HG03025 (cell line): ENCODE measurements around the gene CEBPZ.

Experiments
- ATAC-seq: cut with Tn5 transposase; IDR thresholded peaks from one replicate; pipeline ENCODE4 v1.9.1; 2021; ENCODE audit warnings: mild to moderate bottlenecking, moderate library complexity; ENCODE audit not compliant: unreplicated experiment, low FRiP score

Gene CEBPZ, protein sequence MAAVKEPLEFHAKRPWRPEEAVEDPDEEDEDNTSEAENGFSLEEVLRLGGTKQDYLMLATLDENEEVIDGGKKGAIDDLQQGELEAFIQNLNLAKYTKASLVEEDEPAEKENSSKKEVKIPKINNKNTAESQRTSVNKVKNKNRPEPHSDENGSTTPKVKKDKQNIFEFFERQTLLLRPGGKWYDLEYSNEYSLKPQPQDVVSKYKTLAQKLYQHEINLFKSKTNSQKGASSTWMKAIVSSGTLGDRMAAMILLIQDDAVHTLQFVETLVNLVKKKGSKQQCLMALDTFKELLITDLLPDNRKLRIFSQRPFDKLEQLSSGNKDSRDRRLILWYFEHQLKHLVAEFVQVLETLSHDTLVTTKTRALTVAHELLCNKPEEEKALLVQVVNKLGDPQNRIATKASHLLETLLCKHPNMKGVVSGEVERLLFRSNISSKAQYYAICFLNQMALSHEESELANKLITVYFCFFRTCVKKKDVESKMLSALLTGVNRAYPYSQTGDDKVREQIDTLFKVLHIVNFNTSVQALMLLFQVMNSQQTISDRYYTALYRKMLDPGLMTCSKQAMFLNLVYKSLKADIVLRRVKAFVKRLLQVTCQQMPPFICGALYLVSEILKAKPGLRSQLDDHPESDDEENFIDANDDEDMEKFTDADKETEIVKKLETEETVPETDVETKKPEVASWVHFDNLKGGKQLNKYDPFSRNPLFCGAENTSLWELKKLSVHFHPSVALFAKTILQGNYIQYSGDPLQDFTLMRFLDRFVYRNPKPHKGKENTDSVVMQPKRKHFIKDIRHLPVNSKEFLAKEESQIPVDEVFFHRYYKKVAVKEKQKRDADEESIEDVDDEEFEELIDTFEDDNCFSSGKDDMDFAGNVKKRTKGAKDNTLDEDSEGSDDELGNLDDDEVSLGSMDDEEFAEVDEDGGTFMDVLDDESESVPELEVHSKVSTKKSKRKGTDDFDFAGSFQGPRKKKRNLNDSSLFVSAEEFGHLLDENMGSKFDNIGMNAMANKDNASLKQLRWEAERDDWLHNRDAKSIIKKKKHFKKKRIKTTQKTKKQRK

GRCh38 chr2:37231241-37232130, at the start of gene CEBPZ, which contains the start of gene NDUFAF7:
Gene CEBPZ (minus strand): TSS chr2:37231596. CDS start chr2:37231567, 29 bp downstream.
Gene NDUFAF7 (plus strand): TSS chr2:37231658. CDS start chr2:37231706, 48 bp downstream.
- ATAC-seq, result peak; percentile 94

DNA sequence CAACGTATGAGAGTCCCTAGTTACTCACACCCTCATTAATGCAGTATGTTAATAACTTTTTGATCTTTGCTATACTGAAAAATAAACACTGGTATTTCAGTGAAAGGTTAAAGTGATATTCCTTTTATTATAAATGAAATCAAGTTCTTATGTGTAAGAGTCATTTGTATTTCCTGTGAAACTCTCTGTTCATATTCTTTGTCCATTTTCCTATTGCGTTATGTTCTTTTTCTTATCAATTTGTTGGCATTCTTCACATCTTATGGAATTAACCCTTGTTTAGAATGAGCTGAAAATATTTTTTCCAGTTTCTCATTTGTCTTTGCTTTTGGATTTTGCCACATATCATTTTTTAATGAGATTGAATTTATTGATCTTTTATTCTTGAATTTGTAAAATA, 44.9 kb upstream of the CEBPZ start:
- ATAC-seq, result no peak

- no peak for ATAC-seq
Observed at GRCh38 chr2:37274359-37274965, 43.1 kb upstream of the CEBPZ start.

- no peak for ATAC-seq
Observed at GRCh38 chr2:37271376-37272067, 40.1 kb upstream of the CEBPZ start.

DNA sequence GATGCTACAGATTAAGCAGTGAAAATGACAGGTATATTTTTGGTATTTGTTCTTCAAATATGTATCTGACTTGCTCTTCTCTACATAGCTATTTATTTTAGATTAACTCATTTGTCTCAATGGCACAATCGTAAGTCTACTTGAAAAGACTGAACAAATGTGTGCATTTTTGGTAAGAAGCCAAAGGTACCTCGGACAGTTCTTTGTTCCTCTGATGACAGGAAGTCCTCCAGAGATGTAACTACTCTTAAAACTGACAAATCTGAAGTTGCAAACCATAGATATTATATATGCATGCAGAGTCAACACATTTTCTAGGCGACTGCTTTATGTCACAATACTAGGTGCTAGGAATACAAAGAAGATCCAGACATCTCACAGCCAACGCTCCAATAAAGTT, 36.7 kb upstream of the CEBPZ start:
- ATAC-seq, result no peak

DNA sequence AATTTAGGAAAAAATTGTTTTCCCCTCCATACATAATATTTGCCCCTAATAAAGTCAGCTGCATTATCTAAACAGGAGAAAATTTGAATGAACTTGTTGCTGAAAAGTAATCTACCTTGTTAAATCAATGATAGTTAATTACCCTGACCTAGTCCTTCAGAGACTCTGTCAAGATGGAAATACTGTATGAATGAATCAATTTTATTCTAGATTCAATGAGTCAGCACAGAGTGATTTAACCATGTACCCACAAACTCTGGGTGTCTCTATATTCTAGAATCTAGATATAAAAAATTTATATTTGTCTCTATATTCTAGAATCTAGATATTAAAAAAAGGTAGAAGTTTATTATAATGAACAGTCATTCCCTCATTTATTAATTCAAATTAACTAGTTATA, 36.3 kb upstream of the CEBPZ start:
- ATAC-seq, result no peak

DNA sequence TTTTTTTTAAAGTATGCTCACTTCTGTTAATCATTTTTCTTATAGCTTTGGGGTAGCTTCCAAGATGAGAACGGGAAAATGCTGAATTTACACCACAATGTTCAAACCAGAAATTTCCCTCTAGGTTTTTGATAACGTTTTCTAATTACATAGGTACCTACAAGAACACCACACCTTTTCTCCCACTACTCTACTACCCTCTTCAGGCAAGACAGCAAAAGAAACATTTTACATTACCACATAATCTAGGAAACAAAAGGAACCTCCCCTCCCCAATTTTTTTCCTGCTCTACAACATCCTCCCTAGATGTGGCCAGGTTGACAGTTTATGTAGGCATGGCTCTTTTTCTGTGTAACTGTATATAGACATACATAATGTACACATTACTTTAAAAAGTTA, 32.4 kb upstream of the CEBPZ start:
- no peak for ATAC-seq

DNA sequence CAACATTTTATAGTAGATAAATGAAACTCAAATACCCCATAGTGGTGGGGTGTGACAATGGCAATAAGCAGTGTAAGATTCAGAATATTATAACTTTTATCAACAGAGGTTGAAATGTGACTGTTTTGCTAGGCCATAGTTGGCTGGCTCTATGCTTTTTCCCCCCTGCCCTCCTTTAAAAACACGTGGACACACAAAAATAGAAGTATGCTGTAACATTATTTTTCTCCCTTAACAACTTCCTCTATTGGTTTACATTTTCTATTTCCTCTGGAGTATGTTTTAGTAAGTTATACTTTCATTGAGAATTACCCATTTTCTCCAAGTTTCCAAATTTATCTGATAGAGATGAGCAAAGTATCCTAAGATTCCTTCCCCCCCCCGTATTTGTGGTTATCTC, 31.1 kb upstream of the CEBPZ start:
- ATAC-seq, result no peak

- ATAC-seq, result no peak
Observed at GRCh38 chr2:37250869-37251740, 19.7 kb upstream of the CEBPZ start.

DNA sequence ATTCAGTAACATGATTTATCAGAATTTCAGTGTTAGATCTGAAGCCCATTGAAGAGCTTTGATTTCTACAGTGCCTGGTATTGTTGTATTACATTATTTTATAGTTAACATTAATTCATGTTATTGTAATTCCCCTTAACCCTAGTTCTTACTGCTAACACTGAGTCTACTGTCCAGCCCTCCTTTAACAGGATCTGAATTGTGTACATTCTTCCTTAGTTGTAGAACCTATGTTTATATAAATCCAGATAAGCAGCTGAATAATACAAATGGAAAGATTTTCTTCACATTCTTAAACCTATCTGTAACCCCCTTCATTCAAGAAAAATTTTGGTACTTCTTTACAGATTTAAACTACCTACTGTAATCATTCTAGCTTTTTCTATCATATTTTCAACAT, 14.8 kb upstream of the CEBPZ start:
- ATAC-seq, result no peak

DNA sequence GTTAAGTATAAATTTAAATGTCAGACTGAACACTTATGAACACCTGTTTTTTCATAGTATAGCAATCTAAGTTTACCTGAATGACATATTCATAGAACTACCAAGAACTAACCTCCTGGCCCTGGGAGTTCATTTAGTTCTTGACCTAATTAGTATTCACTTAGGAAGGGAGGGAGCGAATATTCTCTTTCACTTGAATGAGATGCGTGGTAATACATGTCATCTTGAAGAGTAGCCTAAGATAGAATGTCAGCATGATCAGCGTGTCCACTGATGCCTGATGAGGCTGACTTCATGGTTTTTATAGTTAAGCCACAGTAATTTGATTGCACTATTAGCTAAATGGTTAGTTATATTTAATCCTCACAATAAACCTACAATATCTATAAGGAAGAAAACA, 13.4 kb upstream of the CEBPZ start:
- ATAC-seq, result no peak

- ATAC-seq, result peak; percentile 69
Observed at GRCh38 chr2:37244017-37244416, 12.6 kb upstream of the CEBPZ start.

GRCh38 chr2:37243435-37243834, 12.0 kb upstream of the CEBPZ start:
- ATAC-seq, result no peak

DNA sequence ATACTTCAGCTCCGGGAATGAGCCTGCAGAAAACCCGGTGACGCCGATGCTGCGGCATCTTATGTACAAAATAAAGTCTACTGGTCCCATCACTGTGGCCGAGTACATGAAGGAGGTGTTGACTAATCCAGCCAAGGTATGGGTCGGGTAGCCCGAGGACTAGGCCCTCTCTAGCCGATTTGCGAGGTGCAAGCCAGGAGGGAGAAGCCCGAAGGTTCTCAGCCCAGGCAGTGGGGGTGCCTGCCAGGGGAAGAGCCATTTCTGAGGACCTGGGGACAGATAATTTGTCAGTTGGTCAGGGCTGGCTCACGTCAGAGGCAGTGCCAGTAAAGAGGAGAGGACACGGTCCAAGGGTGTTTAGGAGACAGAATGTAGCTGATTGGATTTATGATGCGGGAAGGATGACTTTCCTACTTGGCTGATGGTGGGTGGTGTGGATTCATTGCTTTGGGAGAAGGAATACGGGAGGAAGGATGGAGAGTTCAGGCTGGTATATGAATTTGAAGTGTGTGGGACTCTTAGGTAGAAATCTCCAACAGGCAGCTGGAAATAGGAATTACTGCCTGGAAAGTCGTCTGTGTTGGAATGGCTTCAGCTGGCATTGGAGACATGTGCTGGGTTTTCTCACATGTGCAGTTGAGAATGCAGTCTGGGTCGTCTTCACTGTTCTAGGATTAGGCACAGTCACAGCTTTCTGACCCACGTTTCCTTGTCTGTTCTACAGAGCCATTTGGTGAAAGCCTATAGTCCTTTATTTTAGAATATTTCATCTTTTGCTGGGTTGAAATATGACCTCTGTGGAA, 936 bp upstream of the CEBPZ start:
- no peak for ATAC-seq

DNA sequence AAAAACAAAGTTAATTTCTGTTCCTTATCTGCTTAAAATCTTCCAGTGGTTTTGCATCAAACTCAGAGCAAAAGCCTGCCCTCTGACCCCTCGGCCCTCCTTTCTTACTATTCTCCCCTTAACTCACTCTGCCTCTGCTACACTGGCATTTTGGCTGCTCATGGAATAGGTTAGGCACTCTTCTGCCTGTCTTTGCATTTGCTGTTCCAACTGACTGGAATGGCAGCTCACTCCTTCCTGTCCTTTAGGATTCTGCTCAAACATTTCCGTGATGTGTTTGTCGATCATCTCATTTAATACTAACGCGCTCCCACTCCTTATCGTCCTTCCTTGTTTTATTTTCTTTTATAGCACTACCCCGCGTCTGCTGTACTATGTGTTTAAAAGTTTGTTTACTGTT, 815 bp downstream of the CEBPZ start:
- ATAC-seq, result no peak

GRCh38 chr2:37228788-37229187, 2.6 kb downstream of the CEBPZ start:
- ATAC-seq, result no peak

- no peak for ATAC-seq
Observed at GRCh38 chr2:37226863-37227262, 4.5 kb downstream of the CEBPZ start.
